Measurements from ENCODE around the gene RPTN. TPM values are rescaled to one million over a fixed set of nuclear protein-coding genes. Genes with fewer than 3 reads are reported as not detected.
A peak's percentile ranks its signal among the peaks of the same experiment; 100 is the strongest.

The RPTN gene
- total and polyA plus RNA-seq, 4 donors, result not detected

DNA sequence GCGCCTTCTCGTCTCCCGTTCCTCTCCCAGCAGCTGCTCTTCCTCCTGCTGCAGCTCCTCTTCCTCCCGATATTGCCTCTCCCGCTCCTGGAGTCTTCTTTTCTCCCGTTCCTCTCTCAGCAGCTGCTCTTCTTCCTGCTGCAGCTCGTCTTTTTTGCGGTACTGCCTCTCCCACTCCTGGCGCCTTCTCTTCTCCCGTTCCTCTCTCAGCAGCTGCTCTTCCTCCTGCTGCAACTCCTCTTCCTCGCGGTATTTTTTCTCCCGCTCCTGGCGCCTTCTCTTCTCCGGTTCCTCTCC lies 49.1 kb downstream of the RPTN start:
- intact Hi-C loops (cut with DNase I), result no loop called here
- Histone ChIP-seq H3K9me3 (ENCODE audit: control insufficient read depth, low read length) (peaks cover 6% of the 10 kb centered on the region), H3K4me1 (ENCODE audit: control insufficient read depth in 1 of 2, insufficient read depth in 2 of 2, low read length in 2 of 2) (no peaks in the 10 kb centered on the region), H3K27me3 (ENCODE audit: control insufficient read depth in 1 of 2, insufficient read depth in 2 of 2, low read length in 1 of 2) (peaks cover 0 to 3% of the 10 kb centered on the region in 2 donors), H3K36me3 (ENCODE audit: control insufficient read depth in 1 of 2, insufficient read depth in 2 of 2, low read length in 1 of 2) (no peaks in the 10 kb centered on the region), H3K4me3 (ENCODE audit: low read length in 2 of 2) (no peak overlapping the region), H3K27ac (ENCODE audit: low read depth in 1 of 2, low read length in 2 of 2) (no peak overlapping the region)
- 8 to 9% methylated on average over 15 of the region's 15 CpGs for WGBS, 2 donors
- DNase-seq (no peak), ATAC-seq (ENCODE audit: low FRiP score) (no peak)

DNA sequence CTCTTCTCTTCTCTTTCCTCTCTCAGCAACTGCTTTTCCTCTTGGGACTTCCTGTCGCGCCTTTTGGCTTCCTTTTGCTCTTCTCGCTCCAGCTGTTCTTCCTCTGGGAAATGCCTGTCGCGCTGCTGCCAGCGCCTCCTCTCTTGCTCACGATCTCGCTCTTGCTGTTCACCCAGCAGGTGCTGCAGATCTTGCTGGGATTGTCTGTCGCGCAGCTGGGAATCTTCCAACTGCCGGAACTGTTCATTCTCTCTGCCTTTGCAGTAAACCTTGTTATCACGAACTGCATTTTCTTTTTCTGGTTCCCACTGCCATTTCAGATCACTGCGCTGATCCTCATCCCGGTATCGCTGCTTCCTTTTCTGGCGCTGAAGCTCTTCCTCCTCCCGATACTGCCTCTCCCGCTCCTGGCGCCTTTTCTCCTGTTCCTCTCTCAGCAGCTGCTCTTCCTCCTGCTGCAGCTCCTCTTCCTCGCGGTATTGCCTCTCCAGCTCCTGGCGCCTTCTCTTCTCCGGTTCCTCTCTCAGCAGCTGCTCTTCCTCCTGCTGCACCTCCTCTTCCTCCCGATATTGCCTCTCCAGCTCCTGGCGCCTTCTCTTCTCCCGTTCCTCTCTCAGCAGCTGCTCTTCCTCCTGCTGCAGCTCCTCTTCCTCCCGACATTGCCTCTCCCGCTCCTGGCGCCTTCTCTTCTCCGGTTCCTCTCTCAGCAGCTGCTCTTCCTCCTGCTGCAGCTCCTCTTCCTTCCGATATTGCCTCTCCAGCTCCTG lies 49.6 kb downstream of the RPTN start:
- DNase-seq, result no peak
- Histone ChIP-seq H3K9me3 (ENCODE audit: control insufficient read depth, low read length) (peaks cover 8% of the 10 kb centered on the region), H3K27me3 (ENCODE audit: control insufficient read depth in 1 of 2, insufficient read depth in 2 of 2, low read length in 1 of 2) (peaks cover 0 to 3% of the 10 kb centered on the region in 2 donors), H3K27ac (ENCODE audit: low read depth in 1 of 2, low read length in 2 of 2) (no peak overlapping the region), H3K4me1 (ENCODE audit: control insufficient read depth in 1 of 2, insufficient read depth in 2 of 2, low read length in 2 of 2) (no peaks in the 10 kb centered on the region), H3K36me3 (ENCODE audit: control insufficient read depth in 1 of 2, insufficient read depth in 2 of 2, low read length in 1 of 2) (no peaks in the 10 kb centered on the region), H3K4me3 (ENCODE audit: low read length in 2 of 2) (no peak overlapping the region)
- 7 to 11% methylated on average over 31 of the region's 31 CpGs for WGBS, 2 donors
- ATAC-seq (ENCODE audit: low FRiP score), result no peak
- intact Hi-C loops (cut with DNase I), result no loop called here

- peak in 1 of 2 donors; percentile 54 for DNase-seq
- intact Hi-C loops (cut with DNase I), result no loop called here
- peaks cover 8% of the 10 kb centered on the region for H3K9me3 ChIP-seq (ENCODE audit: control insufficient read depth, low read length)
- no peaks in the 10 kb centered on the region for H3K4me1 ChIP-seq (ENCODE audit: control insufficient read depth in 1 of 2, insufficient read depth in 2 of 2, low read length in 2 of 2)
- no peak overlapping the region for H3K4me3 ChIP-seq (ENCODE audit: low read length in 2 of 2)
- WGBS, 2 donors, result 16% methylated on average over 28 of the region's 28 CpGs
- ATAC-seq (ENCODE audit: low FRiP score), result no peak
- H3K27me3 ChIP-seq (ENCODE audit: control insufficient read depth in 1 of 2, insufficient read depth in 2 of 2, low read length in 1 of 2), result peaks cover 0 to 3% of the 10 kb centered on the region in 2 donors
- H3K27ac ChIP-seq (ENCODE audit: low read depth in 1 of 2, low read length in 2 of 2), result no peak overlapping the region
- H3K36me3 ChIP-seq (ENCODE audit: control insufficient read depth in 1 of 2, insufficient read depth in 2 of 2, low read length in 1 of 2), result no peaks in the 10 kb centered on the region
Observed at GRCh38 chr1:152108882-152109222, 50.2 kb downstream of the RPTN start.

GRCh38 chr1:152107984-152108881 lies 50.8 kb downstream of the RPTN start:
- intact Hi-C loops (cut with DNase I), result no loop called here
- peaks cover 8% of the 10 kb centered on the region for H3K9me3 ChIP-seq (ENCODE audit: control insufficient read depth, low read length)
- H3K4me3 ChIP-seq (ENCODE audit: low read length in 2 of 2), result no peak overlapping the region
- no peaks in the 10 kb centered on the region for H3K4me1 ChIP-seq (ENCODE audit: control insufficient read depth in 1 of 2, insufficient read depth in 2 of 2, low read length in 2 of 2)
- DNase-seq, result peak in 1 of 2 donors; percentile 58
- peaks cover 0 to 3% of the 10 kb centered on the region in 2 donors for H3K27me3 ChIP-seq (ENCODE audit: control insufficient read depth in 1 of 2, insufficient read depth in 2 of 2, low read length in 1 of 2)
- H3K27ac ChIP-seq (ENCODE audit: low read depth in 1 of 2, low read length in 2 of 2), result no peak overlapping the region
- ATAC-seq (ENCODE audit: low FRiP score), result no peak
- 8 to 10% methylated on average over 67 of the region's 67 CpGs for WGBS, 2 donors
- H3K36me3 ChIP-seq (ENCODE audit: control insufficient read depth in 1 of 2, insufficient read depth in 2 of 2, low read length in 1 of 2), result no peaks in the 10 kb centered on the region

GRCh38 chr1:152107031-152107983 lies 51.7 kb downstream of the RPTN start:
- peaks cover 0 to 3% of the 10 kb centered on the region in 2 donors for H3K27me3 ChIP-seq (ENCODE audit: control insufficient read depth in 1 of 2, insufficient read depth in 2 of 2, low read length in 1 of 2)
- peak in 1 of 2 donors; percentile 40 for DNase-seq
- 19% methylated on average over 41 of the region's 41 CpGs for WGBS, 2 donors
- no peak overlapping the region for H3K27ac ChIP-seq (ENCODE audit: low read depth in 1 of 2, low read length in 2 of 2)
- intact Hi-C loops (cut with DNase I), result no loop called here
- H3K4me3 ChIP-seq (ENCODE audit: low read length in 2 of 2), result no peak overlapping the region
- H3K36me3 ChIP-seq (ENCODE audit: control insufficient read depth in 1 of 2, insufficient read depth in 2 of 2, low read length in 1 of 2), result no peaks in the 10 kb centered on the region
- H3K9me3 ChIP-seq (ENCODE audit: control insufficient read depth, low read length), result peaks cover 8% of the 10 kb centered on the region
- ATAC-seq (ENCODE audit: low FRiP score), result no peak
- no peaks in the 10 kb centered on the region for H3K4me1 ChIP-seq (ENCODE audit: control insufficient read depth in 1 of 2, insufficient read depth in 2 of 2, low read length in 2 of 2)

DNA sequence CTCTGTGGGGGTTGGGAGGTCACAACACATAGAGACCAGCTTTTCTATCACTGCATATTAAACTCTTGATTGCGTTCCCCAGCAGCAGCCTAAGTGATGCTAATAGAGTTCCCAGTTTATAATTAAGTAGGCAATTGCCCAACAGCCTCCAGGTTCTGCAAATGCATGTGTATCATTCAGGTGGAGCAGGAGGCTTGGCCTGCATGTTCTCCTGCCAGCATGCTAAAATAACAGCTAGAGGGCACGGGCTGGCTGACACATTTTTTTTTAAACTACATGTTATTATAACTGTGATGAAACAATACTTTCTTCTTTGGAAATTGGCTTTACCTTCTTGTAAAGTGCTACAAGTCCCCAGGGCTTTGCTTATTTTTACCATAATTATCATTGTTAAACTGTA lies 54.2 kb downstream of the RPTN start:
- Histone ChIP-seq H3K36me3 (ENCODE audit: control insufficient read depth in 1 of 2, insufficient read depth in 2 of 2, low read length in 1 of 2) (no peaks in the 10 kb centered on the region), H3K9me3 (ENCODE audit: control insufficient read depth, low read length) (peaks cover 8% of the 10 kb centered on the region), H3K4me3 (ENCODE audit: low read length in 2 of 2) (no peak overlapping the region), H3K27ac (ENCODE audit: low read depth in 1 of 2, low read length in 2 of 2) (no peak overlapping the region), H3K4me1 (ENCODE audit: control insufficient read depth in 1 of 2, insufficient read depth in 2 of 2, low read length in 2 of 2) (no peaks in the 10 kb centered on the region), H3K27me3 (ENCODE audit: control insufficient read depth in 1 of 2, insufficient read depth in 2 of 2, low read length in 1 of 2) (peaks cover 0 to 3% of the 10 kb centered on the region in 2 donors)
- 42 to 47% methylated on average over 2 of the region's 2 CpGs for WGBS, 2 donors
- intact Hi-C loops (cut with DNase I), result no loop called here
- ATAC-seq (ENCODE audit: low FRiP score), result no peak
- no peak for DNase-seq

Other genes with a start within 250 kb of the RPTN start
- 10 to 100 TPM; 11.8 to 17.5 TPM for gene THEM4, start 249.7 kb downstream of the RPTN start, total RNA-seq
- gene THEM4, start 249.7 kb downstream of the RPTN start, polyA plus RNA-seq, result 10 to 100 TPM in 1 of 2 donors, 1 to 10 TPM in 1; 3.8 to 12.3 TPM
- 100 to 1,000 TPM; 188 to 386 TPM for gene S100A10, start 165.4 kb downstream of the RPTN start, total RNA-seq
- gene S100A10, start 165.4 kb downstream of the RPTN start, polyA plus RNA-seq, result 100 to 1,000 TPM; 244 to 417 TPM
- 100 to 1,000 TPM; 416 to 418 TPM for gene S100A11, start 122.2 kb downstream of the RPTN start, total RNA-seq
- gene S100A11, start 122.2 kb downstream of the RPTN start, polyA plus RNA-seq, result 100 to 1,000 TPM; 751 to 960 TPM
- gene TCHHL1, start 70.2 kb downstream of the RPTN start, total RNA-seq, result not detected
- not detected for gene TCHHL1, start 70.2 kb downstream of the RPTN start, polyA plus RNA-seq
- under 1 TPM; 0.16 to 0.27 TPM for gene TCHH, start 43.8 kb downstream of the RPTN start, total RNA-seq
- gene TCHH, start 43.8 kb downstream of the RPTN start, polyA plus RNA-seq, result under 1 TPM in 1 of 2 donors, not detected in 1; 0.13 TPM
- gene HRNR, start 65.0 kb upstream of the RPTN start, total RNA-seq, result not detected
- gene HRNR, start 65.0 kb upstream of the RPTN start, polyA plus RNA-seq, result not detected
- under 1 TPM in 1 of 2 donors, not detected in 1; 0.03 TPM for gene FLG, start 166.0 kb upstream of the RPTN start, total RNA-seq
- under 1 TPM; under 0.01 to 0.03 TPM for gene FLG, start 166.0 kb upstream of the RPTN start, polyA plus RNA-seq
- gene FLG2, start 200.8 kb upstream of the RPTN start, total RNA-seq, result not detected
- not detected for gene FLG2, start 200.8 kb upstream of the RPTN start, polyA plus RNA-seq

Data from aorta (tissue), 5 donors.